GM12878 (cell line): Measurements from ENCODE around the gene ADGRG1. TPM values are rescaled to one million over a fixed set of nuclear protein-coding genes. Genes with fewer than 3 reads are reported as not detected.

ENCODE experiments used
- BMI1 ChIP-seq: fragments of 450-650 bp; IDR thresholded peaks from 2 replicates; pipeline ENCODE4 v1.6.1; 2016; ENCODE audit warnings: mild to moderate bottlenecking, moderate library complexity, borderline replicate concordance
- PRDM15 ChIP-seq: fragments of 450-650 bp; formaldehyde crosslinking; IDR thresholded peaks from 2 replicates; pipeline ENCODE4 v1.4.0; 2020; ENCODE audit warnings: mild to moderate bottlenecking, moderate library complexity
- SKIL ChIP-seq: fragments of 450-650 bp; IDR thresholded peaks from 2 replicates; pipeline ENCODE4 v1.6.1; 2017; ENCODE audit warnings: mild to moderate bottlenecking, low read depth, inconsistent platforms; ENCODE audit not compliant: poor library complexity, severe bottlenecking
- ZNF687 ChIP-seq: fragments of 450-650 bp; IDR thresholded peaks from 2 replicates; pipeline ENCODE4 v1.6.1; 2017; ENCODE audit warnings: mild to moderate bottlenecking, moderate library complexity
- ZSCAN29 ChIP-seq: fragments of 450-650 bp; IDR thresholded peaks from 2 replicates; pipeline ENCODE4 v1.6.1; 2017; ENCODE audit warnings: mild to moderate bottlenecking, moderate library complexity
- polyA plus RNA-seq, 11 experiments: library from polyadenylated mRNA; depleted of rRNA in 4 of 11; unstranded in 6 of 11; stranded (reverse) in 5 of 11; fragments of >200 nt; fragmentation: Nextera tagmentation in 4 of 11; fragmentation: Illumina TruSeq in 1 of 11; extraction: Ambion mirVana in 4 of 11; extraction: Trizol in 1 of 11; gene quantifications; 1 replicate in 1 of 11; 2 replicates in 10 of 11; pipeline versions ENCODE4 v1.2.1 to v1.2.3, GENCODE V29; 2011 to 2016; ENCODE audit warnings: inconsistent platforms in 2 of 11, missing spikeins in 2 of 11, low read depth in 1 of 11
- total RNA-seq, 4 experiments: library from RNA; depleted of rRNA in 3 of 4; stranded (reverse); fragments of >200 nt in 3 of 4; fragmentation: Illumina TruSeq in 1 of 4; extraction: Trizol in 1 of 4; gene quantifications; 2 replicates each; pipeline versions ENCODE4 v1.2.1 to v1.2.3, GENCODE V29; 2013 to 2021

The ADGRG1 gene
- total and polyA plus RNA-seq, 10 of the 15 experiments (the other 5 are each of a cell fraction or from before 2014, with no cell fraction given) = 0.07 to 2.0 (median 0.75) TPM

- TF ChIP-seq PRDM15 (CRISPR knock-in tag) (no peak), ZNF687 (no peak), SKIL (no peak), BMI1 (no peak), ZSCAN29 (no peak)
Measured at GRCh38 chr16:57661936-57662906, 33.8 kb downstream of the ADGRG1 start (continued).
